DMS153 treated with DMSO at 0.1 percent for 48 hours (cell line): ENCODE measurements around the gene USP35.
"Not testable (repeated sequence)": the region's sequence is repeated elsewhere in the genome, so short reads cannot be mapped to it uniquely, and the experiment has no call there.

Experiments
- DNase-seq: peaks from one replicate; lab custom pipeline; 2025; ENCODE audit not compliant: unreplicated experiment; lab: John Stamatoyannopoulos, UW

Gene USP35

DNA sequence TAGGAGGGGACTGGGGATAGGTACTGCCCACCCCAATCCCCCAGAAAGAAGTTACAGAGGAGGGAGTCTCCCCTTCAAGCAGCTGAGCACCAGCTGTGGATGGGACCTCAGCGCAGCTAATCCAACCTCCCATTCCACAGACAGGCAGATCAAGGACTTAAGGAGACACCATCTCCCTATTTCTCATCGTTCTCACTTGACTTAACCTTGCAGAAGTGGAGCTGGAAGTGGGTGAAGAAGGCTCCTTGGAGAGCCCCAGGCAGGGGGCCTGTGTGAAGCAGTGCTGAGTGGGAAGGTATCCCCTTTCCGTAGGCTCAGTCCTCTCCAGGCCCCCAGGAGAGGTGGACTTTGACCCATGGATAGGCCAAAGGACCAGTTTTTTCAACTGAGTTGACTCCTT is 27.3 kb downstream of the USP35 start:
- no peak for DNase-seq

DNA sequence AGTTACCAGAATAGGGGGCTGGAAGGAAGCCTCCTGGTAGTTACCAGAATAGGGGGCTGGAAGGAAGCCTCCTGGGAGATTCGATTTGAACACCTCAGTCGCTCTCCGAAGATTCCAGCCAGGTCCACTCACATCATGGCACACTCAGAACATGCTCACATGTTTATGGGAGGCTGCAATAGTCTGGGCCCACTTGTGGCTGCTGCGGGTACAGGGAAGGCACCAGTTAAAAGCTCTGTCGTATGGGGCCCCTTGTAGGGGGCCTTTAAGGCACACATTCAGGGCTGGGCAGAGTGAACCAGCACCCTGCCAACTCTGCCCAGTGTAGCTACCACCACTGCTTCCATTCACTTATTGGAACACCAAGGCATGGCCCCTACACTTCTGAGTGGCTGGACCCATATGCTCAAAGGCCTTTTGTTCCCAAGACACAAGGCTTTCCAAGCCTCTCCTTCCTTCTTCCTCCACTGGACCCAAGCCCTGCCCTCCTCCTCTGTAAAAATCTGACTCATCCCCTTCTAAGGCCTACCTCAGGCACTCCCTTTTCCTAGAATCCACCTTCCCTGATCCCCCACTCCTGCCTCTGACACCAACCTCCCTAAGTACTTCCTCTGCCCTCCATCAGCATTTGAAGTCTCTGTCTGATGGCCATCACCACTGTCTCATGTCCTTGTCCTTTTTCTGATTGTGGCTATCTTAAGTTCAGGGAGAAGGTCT is 28.0 kb downstream of the USP35 start:
- DNase-seq = no peak

DNA sequence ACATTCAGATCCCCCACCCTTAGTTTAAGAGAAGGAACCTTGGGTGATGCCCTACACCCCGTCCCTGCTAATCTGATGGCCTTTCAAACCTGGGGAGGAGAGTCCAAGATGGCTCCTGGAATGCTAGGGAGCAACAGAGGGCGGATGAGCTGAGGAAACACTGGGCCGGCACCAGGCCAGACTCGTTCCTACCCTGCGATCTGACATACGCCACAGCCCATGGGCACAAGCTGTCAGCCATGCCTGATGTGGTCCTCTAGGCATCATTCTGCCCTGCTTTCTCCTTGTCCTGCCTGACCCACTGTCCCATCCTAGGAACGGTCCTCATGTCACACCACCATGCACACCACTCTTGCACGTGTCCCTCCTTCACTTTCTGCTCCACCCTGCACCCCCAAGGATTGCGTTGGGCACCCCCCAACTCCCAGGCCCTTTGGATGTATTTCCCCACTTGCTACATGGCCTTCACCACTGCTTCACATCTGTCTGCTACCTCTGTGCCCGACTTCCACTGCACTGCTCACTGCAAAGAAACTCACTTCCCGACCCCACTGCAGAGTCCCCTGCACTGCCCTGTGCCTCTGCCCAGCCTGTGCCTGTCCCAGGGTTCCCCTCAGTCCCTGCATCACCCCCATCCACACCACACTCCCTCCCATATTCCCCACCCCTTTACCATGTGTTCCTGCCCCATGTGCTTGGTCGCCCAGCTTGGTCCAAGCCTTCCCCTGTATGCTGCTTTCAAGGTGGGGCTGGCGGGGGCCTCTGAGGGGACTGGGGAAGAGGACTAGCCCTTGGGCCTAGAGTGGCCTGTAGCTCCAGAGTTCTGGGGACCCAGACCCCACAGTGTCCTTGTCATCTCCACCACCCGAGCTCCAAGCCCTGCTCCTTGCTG is 29.2 kb downstream of the USP35 start:
- DNase-seq = no peak

DNA sequence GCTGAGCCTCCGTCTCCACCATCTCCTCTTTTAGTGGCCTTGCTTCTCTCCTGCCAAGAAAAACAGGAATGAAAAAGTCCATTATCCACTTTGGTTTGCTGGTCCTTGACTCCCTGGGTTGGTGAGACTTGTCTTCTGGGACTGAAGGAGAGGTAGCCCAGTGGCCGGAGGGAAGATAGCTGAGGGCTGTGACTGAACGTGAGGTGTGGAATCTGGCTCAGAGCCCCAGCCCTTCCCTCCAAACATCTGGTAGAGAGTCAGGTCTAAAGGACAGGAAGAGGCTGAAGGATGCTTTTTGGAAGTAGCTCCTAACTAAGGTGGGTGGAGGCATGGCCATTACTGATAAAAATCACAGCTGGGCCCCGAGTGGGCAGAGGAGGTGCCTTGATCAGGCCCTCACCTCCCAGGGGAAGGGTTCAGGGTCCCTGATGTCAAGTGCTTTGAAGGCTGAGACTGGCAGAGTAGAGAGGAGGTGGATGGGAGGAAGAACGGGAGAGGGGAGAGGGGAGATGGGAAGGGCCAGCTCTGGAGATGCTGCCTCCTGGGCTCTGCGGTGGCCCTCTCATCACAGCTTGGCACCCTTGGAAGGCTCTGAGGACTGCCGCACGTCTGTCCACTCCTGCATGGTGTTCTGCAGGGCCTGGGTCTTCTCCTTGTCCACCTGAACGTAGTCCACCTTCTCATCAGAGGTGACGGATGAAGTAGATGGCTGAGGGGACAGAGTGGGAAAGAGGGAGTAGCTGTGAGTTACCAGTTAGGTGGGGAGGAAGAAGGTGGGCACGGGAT is 30.2 kb downstream of the USP35 start:
- DNase-seq = no peak

DNA sequence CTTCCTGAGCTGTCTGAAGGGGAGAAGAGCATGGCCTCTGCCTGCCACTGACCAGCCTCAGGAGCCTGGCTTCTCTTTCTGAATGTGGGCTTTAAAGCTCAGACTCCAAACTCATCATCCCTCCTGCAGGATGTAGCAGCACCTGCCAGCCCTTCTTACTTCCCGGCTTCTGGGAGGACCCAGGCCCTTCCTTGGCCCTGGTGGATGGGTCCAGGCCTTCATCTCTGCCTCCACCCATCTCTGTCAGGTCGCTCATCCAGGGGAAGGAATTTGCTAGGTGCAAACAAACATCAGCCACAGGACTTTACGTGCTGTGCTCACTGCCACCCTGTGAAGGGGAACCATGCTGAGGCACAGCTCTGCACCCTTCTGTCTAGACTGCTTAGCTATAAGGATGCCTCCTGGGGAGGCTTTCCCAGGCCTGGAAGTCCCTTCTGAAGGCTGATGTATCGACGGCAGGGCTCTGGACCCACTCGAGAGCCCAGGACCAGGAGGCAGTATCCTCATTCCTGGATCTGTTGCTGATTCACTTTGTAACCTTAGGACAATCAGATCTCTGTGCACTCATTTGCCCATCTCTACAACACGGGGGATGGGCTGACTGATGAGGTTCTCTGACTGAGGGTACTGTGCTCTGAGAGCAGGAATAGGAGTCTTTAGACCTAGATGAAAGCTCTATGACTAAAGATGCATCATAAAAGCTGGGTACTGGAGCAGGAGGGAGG is 30.9 kb downstream of the USP35 start:
- DNase-seq = no peak

DNA sequence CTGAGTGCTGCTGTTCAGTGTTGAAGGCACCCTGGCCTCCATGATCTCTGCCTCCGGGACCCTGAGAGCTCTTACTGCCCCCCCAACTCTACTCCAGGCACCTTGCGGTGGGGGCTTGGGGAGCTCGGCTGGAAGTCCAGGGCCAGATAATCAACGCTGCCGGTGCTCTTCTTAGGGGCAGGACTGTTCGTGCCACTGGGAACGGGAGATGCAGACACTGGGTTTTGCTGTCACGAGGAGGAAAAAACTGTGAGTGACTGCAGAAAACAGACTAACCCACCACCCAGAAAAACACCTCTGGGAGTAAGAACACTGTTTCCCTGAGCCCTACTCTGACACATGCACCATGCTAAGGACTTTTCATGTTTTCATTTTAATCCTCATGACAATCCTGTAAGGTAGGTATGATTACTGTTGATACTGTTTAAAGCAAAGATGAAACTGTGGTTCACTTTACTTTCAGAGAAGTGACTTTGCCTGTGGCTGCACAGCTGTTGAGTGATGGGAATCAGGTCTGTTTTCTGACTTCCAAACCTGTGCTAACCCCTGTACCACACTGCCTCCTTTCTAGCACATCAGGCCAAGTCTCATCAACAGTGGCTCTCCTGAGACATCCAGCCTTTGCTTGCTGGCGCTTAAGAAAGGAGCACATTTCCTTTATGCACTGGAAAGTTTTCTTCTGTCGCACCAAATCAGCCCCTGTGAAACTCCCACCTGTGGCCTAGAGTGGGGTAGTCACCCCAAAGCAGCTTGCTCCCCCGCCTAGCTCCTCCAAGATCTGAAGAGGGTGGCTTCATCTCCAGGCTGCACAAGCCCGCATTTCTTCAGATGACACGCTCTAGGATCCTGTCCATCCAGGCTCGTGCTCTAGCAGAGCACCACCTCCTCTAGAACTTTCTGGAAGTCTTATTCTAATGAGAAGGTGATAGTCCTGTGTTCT is 31.8 kb downstream of the USP35 start:
- DNase-seq = no peak

DNA sequence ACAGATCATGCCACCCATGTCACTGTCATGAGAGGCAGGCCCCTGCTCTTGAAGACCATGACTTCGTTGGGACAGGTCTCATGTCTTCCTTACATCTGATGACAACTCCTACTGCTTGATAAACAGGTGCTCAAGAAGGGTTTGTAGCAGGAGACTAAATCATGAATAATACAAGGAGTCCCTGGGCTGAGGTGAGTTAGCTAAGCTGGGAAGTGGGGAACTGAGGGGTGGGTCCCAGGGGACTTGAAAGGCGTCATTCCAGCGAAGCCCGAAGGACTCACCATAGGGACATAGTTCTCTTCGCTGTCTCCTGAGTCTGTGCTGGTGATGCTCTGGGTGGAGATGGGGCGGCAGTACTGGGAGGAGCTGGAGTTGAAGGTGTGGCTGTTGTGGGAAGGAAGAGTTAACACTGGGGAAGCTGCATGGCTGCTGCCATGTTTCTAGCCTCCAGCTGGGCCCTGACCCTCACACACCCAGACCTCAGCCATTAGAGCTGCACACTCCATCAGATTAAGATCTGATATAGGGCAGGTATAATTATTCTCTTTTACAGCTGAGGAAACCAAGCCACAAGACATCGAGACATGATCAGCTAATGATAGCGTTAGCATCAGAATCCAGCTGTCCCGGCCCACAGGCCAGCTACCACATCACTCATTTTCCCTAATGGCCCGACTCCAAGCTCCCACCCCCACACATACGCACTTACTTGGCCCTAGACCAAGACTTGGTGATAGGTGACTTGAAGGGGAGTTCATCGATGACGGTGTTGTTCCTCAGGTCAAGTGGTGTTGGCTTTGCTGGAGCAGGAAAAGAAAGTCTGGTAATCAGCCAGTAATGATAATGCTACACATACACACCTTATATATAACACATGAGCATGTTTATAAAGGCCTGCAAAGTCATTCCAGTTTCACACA is 32.9 kb downstream of the USP35 start:
- no peak for DNase-seq

DNA sequence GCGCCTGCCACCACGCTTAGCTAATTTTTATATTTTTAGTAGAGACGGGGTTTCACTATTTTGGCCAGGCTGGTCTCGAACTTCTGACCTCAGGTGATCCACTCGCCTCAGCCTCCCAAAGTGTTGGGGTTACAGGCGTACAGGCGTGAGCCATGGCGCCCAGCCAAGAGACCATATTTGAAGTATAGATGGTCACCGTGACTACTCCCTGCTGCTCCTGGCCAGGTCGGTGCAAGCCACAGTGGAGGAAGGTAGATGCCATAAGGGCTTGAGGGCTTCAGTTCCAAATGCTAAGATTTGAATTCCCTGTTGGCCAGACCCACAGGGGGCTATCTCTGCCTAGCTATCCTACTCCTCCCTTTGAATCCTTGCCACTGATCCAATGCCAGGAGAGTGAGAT is 34.0 kb downstream of the USP35 start:
- not testable (repeated sequence) for DNase-seq

DNA sequence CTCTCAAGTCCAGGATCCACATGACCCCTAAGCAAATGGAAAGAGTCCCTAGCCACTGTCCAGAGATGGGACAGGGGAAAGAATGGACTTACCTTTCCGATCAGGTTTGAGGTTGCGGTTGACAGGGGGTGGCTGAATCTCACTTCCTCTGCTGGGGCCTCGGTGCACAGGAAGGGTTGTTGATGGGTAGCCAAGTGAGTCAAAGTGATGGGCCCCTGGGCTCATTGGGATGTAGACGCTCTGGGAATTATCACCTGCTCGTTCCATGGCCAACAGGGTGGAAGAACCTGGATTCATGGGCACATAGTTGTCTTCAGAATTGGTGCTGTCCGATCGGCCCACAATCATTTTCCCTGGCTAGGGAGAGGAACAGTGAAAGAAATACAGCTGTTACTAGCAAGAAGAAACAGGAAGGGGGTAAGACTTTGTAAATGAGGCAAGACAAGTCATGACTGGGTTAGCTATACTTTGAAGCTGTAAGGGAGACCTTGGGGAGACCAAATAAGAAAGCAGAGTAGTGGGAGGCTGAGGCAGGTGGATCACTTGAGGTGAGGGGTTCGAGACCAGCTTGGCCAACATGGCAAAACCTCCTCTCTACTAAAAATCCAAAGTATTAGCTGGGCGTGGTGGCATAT is 34.7 kb downstream of the USP35 start:
- no peak for DNase-seq

DNA sequence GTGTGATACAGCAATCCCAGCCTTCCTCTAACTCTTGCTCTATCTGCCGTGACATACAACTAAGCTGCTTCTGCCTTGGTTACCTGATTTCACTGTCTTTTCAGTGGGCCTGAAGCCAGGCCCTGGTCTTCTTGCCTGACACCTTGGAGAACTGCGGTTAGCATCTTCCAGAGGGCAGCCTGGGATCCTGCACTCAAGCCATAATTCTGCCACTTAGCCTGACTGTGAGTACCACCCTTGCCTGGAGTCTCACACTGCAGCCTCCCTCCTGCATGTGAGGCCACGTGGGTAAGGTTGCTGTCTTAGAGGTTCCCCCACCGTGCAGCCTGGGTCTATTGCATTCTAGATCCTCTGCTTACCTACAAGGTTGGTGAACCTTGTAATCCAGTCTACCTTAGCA is 35.8 kb downstream of the USP35 start:
- DNase-seq = no peak

DNA sequence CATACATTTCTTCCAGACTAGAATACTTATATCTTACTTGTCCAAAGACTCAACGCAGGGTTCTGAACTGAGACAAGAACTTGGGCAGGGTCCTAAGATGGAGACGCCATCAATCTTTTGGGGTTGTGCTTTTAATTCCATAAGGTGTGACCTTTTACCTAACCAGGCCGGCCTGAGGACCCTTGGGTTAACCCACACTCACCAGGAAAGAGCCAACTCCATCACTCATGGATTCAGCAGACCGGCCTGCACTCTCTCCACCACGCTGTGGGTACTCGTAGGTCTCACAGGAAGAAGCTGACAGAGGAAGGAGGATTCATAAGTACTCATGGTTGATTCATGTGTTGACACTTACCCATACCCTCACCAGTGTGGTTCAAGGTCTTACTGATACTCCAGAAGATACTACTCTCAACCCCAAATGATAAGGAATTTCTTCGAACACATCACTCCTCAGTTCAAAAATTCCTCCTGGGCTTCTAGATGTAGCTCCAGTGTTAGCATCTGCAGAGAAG is 36.2 kb downstream of the USP35 start:
- DNase-seq = no peak

DNA sequence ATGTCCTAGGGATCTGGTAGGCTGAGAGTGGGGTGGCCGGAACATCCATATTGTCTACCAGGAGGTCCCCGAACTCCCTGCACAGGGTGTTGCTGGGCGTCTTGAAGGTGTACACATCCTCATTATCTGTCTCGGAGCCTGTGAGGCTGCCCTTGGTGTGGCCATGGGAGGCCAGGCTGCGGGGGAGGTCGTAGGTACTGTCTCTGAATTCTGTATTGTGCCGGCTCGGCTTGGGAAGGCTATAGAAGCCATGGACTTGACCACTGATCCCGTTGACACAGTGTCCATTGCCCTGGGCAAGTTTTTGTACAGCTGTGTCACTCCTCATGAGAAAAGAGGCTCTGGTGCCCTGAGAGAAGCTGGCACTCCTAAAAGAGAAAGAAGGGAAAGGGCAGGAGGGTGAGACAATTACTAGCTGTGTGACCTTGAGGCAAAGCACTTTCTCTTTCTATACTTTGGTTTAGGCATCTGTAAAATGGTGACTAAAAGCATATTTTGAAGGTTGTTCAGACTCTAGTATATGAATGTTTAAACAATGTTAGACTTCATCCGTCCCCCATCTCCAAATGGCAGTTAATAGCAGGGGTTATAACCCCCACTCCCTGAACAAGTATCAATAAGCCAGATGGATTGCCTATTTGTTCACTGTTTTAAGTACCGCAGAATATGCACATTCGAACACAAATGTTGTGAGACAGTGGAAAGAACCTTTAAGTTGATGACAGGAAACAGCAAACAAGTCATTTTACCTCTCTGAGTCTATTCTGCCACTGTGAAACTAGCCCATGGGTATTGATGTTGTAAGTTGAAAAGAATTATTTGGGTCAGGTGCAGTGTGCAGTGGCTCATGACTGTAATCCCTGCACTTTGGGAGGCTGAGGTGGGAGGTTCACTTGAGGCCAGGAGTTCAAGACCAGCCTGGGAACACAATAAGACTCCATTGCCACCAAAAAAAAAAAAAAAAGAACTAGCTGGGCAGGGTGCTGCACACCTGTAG is 38.3 kb downstream of the USP35 start:
- no peak for DNase-seq

DNA sequence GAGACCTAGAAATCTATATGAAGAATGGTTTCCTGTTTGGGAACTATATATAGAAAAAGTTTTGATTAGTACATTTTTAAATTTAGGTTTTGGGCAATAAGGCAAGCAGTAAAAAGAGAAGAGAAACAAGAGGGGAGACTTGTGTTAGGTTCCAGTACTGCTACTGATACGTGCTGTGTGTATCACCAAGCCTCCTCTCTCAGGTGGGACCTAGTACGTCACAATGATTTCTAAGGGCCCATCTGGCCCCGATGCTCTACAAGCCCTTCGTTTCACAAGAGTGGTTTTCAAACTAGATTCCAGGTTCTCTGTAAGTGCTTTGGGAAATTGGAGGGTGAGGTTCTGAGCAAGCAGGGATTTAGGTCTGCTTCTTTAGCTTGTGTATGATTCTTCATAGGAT is 39.2 kb downstream of the USP35 start:
- DNase-seq = no peak

DNA sequence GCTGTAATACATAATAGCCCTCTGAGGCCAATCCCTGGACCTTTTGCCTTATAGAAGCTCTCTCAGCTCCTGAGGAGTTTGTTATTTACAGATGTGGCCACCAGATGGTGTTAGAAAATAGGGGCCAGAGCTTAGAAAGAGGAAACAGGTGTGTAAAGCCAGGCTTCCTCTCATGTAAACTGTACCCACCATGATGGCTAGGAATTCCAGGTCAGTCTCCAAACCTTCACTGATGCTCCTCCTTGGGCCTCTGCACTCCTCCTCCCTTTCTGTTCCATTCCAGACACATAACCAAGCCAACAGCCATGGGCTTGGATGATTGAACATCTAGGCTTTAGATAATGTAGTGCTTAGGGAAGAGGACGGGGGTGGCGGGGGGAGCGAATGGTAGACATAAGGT is 39.7 kb downstream of the USP35 start:
- DNase-seq = peak; percentile 74

DNA sequence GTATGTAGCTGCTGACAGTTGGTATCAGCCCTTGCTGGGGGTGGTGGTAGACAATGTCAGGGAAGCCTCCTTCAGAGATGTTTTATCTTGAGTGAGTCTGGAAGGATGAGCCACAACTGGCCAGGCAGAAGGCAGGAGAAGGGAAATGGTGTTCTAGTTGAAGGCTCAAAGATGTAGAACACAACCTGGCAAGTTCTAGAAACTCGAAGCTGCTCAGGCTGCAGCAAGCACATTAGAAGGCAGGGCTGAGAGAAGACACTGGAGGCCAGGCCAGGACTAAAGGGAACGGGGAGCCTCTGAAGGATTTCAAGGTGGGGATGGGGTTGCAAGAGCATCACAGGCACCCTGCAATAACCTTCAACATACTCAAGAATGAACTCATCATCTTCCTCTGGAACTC is 40.4 kb downstream of the USP35 start:
- no peak for DNase-seq

DNA sequence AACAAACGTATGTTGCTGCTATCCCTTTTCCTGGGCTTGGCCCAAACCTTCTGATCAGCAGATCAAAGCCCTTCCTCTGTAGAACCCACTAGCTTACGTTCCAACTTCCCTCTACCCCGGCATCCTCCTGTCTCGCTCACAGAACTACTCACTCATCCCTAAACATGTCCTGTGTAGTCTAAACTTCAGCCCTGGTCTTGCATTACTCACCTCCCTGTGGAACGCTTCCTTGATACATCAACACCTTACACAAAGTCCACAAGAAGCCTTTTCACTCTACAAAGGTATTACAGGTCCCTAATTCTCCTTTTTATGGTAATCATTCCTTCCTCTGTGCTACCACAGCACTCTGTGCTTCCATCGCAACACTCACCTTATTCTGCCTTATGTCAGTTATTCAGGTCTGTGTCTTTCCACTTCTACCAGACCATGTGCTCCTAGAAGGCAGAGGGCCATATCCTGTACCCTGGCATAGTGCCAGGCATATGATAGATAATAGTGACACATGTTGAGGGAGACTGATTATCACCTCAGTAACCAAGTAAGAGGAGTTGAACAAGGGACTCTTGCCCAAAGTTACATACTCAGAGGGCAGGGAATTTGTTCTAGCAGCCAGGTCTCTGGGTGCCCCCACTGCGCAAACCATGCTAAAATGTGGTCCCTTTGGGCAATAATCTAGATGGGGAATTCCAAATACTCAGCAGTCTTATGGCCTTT is 41.6 kb downstream of the USP35 start:
- no peak for DNase-seq
